OCI-LY1 (cell line): ENCODE data around the gene OSBPL3.

Experiments
- EZH2 ChIP-seq: fragments of 200-600 bp; sonication (generic), shearing (Covaris generic); IDR thresholded peaks from 2 replicates; pipeline ENCODE4 v1.8.0; 2017; ENCODE audit warnings: borderline replicate concordance, mixed run types, mild to moderate bottlenecking, antibody characterized with exemption, low read length, moderate library complexity, mixed read lengths
- TF ChIP-seq, protein P1 (sequence below): fragments of 200-600 bp; sonication (generic), shearing (Covaris generic); IDR thresholded peaks from 2 replicates; pipeline ENCODE4 v1.5.1; 2017; ENCODE audit warnings: mild to moderate bottlenecking, antibody characterized with exemption, low read length, moderate library complexity, mixed read lengths

DNA sequence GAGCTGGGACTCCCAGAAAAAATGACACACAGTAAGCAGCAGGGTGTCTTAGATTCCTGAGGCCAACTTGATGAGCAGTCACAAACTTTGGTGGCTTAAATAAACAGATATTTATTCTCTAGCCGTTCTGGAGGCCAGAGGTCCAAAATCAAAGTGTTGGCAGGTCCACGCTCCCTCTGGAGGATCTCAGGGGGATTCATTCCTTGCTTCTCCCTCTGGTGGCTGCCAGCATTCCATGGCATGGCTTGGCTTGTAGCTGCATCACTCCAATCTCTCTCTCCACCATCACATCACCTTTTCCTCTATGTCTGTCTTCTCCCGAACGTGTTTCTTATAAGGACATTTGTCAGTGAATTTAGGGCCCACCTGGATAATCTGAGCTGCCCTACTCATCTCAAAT, 98.4 kb downstream of the OSBPL3 start:
- TF ChIP-seq, protein P1, sequence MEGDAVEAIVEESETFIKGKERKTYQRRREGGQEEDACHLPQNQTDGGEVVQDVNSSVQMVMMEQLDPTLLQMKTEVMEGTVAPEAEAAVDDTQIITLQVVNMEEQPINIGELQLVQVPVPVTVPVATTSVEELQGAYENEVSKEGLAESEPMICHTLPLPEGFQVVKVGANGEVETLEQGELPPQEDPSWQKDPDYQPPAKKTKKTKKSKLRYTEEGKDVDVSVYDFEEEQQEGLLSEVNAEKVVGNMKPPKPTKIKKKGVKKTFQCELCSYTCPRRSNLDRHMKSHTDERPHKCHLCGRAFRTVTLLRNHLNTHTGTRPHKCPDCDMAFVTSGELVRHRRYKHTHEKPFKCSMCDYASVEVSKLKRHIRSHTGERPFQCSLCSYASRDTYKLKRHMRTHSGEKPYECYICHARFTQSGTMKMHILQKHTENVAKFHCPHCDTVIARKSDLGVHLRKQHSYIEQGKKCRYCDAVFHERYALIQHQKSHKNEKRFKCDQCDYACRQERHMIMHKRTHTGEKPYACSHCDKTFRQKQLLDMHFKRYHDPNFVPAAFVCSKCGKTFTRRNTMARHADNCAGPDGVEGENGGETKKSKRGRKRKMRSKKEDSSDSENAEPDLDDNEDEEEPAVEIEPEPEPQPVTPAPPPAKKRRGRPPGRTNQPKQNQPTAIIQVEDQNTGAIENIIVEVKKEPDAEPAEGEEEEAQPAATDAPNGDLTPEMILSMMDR, result no peak
- no peak for TF ChIP-seq EZH2
